T-helper 1 cell treated with Interleukin-12 subunit alpha and Interleukin-12 subunit beta and Interleukin-4 antibody, amounts not matched to agents 30 μg/mL and 1 μg/mL, for 36 hours (primary cell): ENCODE data around the gene CDK14.
"Not testable (repeated sequence)": the region's sequence is repeated elsewhere in the genome, so short reads cannot be mapped to it uniquely, and the experiment has no call there.

Source experiments
- H3K27ac Mint-ChIP-seq: one replicate; pipeline ENCODE4 v1.8.0; 2021; ENCODE audit warnings: mild to moderate bottlenecking, mixed read lengths
- H3K27me3 Mint-ChIP-seq: one replicate; pipeline ENCODE4 v1.8.0; 2021; ENCODE audit warnings: low read depth, mixed read lengths
- H3K36me3 Mint-ChIP-seq: one replicate; pipeline ENCODE4 v1.8.0; 2021; ENCODE audit warnings: low read depth, mixed read lengths
- H3K4me1 Mint-ChIP-seq: one replicate; pipeline ENCODE4 v1.8.0; 2021; ENCODE audit warnings: low read depth, mixed read lengths
- H3K4me3 Mint-ChIP-seq: one replicate; pipeline ENCODE4 v1.8.0; 2021; ENCODE audit warnings: mild to moderate bottlenecking, moderate library complexity, mixed read lengths
- H3K9me3 Mint-ChIP-seq: one replicate; pipeline ENCODE4 v1.8.0; 2021; ENCODE audit warnings: mixed read lengths

CDK14 gene

DNA sequence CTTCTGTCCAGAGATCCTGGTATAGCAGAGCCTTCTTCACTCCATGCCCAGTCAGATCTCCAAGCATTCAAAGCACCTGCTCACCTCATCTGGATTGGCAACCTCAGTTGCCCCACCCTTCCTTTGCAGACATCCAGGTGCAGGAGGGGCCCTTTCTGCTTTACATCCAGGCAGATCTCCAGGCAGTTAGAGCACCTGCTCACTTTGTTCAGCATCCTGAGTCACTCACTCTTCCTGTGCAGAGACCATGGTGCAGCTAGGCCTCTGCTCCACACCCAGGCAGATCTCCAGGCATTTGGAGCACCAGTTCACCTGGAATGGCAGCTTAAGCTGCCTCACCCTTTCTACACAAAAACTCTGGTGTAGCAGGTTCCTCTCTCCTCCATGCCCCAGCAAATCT lies 153.1 kb downstream of the CDK14 start:
- Mint-ChIP-seq H3K27ac (no peak overlapping the region), H3K4me1 (no peaks in the 10 kb centered on the region)

DNA sequence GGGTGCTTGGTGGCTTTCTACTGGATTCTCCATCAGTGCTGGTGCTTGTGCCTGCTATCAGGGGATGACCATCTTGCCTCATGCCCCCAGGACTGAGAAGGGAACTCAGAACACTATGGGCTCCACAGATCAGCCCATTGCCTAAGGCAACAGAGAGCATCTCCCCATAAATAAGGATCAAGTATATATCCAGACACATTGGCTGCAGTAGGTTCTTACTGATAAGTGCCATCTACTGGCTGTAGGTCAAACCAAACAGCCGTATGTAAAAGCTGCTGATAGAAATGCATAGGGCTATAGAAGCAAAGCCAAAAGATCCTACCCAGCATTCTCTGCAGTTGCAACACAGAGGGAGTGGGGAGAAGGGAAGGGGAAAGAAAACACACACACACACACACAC lies 153.7 kb downstream of the CDK14 start:
- Mint-ChIP-seq H3K27me3 (peaks cover 8% of the 10 kb centered on the region), H3K9me3 (no peaks in the 10 kb centered on the region), H3K4me1 (no peaks in the 10 kb centered on the region), H3K4me3 (no peak overlapping the region), H3K36me3 (no peaks in the 10 kb centered on the region), H3K27ac (no peak overlapping the region)

More for the DNA sequence above, 153.1 kb downstream of the CDK14 start:
- Mint-ChIP-seq H3K4me3 (no peak overlapping the region), H3K27me3 (peaks cover 6% of the 10 kb centered on the region), H3K9me3 (no peaks in the 10 kb centered on the region), H3K36me3 (no peaks in the 10 kb centered on the region)

DNA sequence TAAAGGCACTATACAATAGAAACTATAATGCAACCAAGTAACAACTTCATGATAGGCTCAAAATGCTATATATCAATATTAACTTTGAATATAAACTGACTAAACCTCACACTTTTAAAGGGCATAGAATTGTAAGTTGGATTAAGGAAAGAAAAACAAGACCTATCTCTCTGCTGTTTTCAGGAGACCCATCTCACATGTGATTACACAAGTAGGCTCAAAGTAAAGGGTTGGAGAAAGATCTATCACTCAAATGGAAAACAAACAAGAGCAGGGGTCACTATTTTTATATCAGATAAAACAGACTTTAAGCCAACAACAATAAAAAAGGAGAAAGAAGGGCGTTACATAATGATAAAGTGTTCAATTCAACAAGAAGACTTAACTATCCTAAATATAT lies 155.5 kb downstream of the CDK14 start:
- Mint-ChIP-seq H3K27me3 (peaks cover 8% of the 10 kb centered on the region), H3K9me3 (no peaks in the 10 kb centered on the region), H3K27ac (no peak overlapping the region), H3K4me1 (no peaks in the 10 kb centered on the region), H3K36me3 (no peaks in the 10 kb centered on the region), H3K4me3 (no peak overlapping the region)

DNA sequence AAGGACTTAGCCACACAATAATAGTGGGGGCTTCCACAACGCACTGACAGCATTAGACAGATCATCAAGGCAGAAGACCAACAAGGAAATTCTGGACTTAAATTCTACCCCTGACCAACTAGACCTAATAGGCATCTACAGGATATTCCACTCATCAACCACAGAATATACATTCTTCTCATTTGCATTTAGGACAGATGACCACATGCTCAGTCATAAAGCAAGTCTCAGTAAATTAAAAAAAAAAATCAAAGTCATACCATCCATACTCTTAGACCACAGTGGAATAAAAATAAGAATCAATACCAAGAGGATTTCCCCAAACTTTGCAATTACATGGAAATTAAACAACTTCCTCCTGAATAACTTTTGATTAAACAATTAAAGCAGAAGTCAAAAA lies 155.9 kb downstream of the CDK14 start:
- Mint-ChIP-seq H3K27me3 (peaks cover 8% of the 10 kb centered on the region), H3K27ac (no peak overlapping the region), H3K4me3 (no peak overlapping the region), H3K9me3 (no peaks in the 10 kb centered on the region), H3K4me1 (no peaks in the 10 kb centered on the region), H3K36me3 (no peaks in the 10 kb centered on the region)

DNA sequence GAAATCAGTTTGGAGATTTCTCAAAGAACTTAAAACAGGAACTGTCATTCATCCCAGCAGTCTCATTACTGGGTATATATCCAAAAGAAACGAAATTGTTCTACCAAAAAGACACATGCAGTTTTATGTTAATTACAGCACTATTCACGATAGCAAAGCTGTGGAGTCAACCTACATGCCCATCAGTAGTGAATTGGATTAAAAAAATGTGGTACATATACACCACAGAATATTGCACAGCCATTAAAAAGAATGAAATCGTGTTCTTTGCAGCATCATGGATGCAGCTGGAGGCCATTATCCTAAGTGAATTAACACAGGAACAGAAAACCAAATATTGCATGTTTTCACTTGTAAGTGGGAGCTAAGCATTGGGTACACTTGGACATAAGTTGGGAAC lies 158.9 kb downstream of the CDK14 start:
- Mint-ChIP-seq H3K27ac (no peak overlapping the region), H3K4me1 (no peaks in the 10 kb centered on the region), H3K27me3 (peaks cover 8% of the 10 kb centered on the region), H3K36me3 (no peaks in the 10 kb centered on the region), H3K4me3 (no peak overlapping the region), H3K9me3 (no peaks in the 10 kb centered on the region)

DNA sequence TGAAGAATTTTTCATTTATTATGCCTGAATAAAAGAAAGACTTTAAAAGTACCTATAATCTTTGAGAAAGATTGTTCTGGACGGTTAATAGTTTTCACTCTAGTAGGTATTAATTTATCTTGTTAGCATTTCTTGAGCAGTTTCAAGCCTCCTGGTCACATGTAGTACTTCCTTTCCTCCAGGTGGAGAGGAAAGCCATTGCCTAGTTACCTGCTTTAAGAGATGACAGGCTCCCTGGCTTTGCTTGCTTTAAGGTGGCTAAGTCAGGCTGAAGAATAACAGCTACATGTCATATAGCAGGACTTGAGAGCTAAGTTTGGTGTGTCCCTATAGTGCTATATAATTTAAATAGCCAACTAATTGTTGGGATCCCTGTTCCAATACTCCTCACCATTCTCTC lies 160.2 kb downstream of the CDK14 start:
- H3K36me3 Mint-ChIP-seq: no peaks in the 10 kb centered on the region
- no peaks in the 10 kb centered on the region for H3K9me3 Mint-ChIP-seq
- H3K27ac Mint-ChIP-seq: no peak overlapping the region
- no peak overlapping the region for H3K4me3 Mint-ChIP-seq
- peaks cover 8% of the 10 kb centered on the region for H3K27me3 Mint-ChIP-seq
- H3K4me1 Mint-ChIP-seq: no peaks in the 10 kb centered on the region

DNA sequence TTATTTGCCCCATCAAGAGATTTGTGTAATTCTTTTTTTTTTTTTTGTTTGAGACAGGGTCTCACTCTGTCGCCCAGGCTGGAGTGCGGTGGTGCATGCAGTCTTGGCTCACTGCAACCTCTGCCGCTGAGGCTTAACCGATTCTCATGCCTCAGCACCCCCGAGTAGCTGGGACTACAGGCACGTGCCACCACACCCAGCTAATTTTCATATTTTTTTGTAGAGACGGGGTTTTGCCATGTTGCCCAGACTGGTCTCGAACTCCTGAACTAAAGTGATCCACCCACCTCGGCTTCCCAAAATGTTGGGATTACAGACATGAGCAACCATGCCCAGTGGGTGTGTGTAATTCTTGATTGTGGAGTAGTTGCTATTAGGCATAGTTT lies 161.4 kb downstream of the CDK14 start:
- not testable (repeated sequence) for H3K9me3 Mint-ChIP-seq, H3K4me1 Mint-ChIP-seq, H3K27me3 Mint-ChIP-seq, H3K27ac Mint-ChIP-seq, H3K36me3 Mint-ChIP-seq, H3K4me3 Mint-ChIP-seq

DNA sequence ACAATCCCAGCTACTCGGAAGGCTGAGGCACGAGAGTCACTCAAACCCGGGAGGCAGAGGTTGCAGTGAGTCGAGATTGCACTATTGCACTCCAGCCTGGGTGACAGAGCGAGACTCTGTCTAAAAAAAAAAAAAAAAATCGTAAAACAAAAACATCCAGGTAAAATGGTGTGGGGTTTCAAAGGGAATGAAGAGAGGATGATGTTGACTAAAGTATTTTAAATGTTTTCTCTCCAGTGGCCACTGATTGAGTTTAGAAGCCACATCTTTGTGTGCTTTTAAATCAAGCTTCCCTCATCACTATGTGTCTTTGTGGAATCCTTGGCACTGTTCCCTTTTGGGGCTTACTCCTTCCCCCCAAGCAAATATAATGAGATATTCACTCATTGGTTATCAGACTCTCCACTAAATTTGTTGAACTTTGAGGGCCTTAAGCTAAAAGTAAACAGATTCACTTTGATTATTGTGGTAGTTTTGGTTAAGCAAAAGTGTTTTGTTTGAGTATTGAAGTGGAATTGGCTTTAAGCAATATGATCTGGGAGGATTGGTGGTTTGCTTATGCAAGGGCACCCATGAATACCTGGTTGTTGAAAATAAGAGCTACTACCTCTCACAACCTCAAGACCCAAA lies 162.9 kb downstream of the CDK14 start:
- H3K36me3 Mint-ChIP-seq: no peaks in the 10 kb centered on the region
- H3K9me3 Mint-ChIP-seq: no peaks in the 10 kb centered on the region
- H3K4me1 Mint-ChIP-seq: no peaks in the 10 kb centered on the region
- no peak overlapping the region for H3K27ac Mint-ChIP-seq
- peaks cover 5% of the 10 kb centered on the region for H3K27me3 Mint-ChIP-seq
- H3K4me3 Mint-ChIP-seq: no peak overlapping the region

DNA sequence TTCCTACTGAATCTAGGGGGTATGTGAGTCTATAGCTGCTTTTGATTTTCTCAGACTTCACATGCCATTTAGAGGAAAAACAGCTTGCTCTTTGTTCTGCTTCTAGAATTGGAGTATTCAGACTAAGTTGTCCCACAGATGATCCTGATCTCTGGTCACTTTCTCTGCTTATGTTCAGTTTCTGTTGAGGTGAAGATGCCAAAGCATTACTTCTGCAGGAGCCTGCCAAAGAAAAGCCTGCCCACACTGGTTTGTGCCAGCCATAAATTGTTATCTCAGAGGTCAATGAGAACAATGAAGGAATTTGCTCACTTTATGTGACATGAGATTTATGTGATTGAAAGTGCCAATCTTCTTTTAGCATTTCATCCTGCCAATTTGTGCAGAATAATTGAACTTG lies 163.6 kb downstream of the CDK14 start:
- H3K4me3 Mint-ChIP-seq: no peak overlapping the region

DNA sequence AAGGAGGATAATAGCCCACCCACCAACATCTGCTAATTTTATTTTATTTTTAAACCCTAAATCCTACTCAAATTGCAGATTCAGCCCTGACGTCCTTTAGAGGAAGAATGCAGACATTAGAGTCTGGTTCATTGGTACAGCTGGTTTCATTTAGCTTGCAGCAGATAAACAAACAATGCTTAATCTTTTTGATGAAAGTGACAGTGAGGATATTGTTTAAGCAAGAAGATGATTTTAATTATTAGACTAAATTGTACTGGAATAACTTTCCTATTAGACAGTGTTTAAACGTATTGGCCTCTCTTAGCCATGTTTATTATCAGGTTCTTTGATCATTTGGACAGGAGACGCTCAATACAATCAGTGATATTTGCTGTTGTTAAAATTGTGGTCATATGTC lies 164.8 kb downstream of the CDK14 start:
- Mint-ChIP-seq H3K4me3 (no peak overlapping the region), H3K36me3 (no peaks in the 10 kb centered on the region), H3K4me1 (no peaks in the 10 kb centered on the region), H3K27ac (no peak overlapping the region), H3K27me3 (no peaks in the 10 kb centered on the region), H3K9me3 (no peaks in the 10 kb centered on the region)

More for the DNA sequence above, 163.6 kb downstream of the CDK14 start:
- no peak overlapping the region for H3K27ac Mint-ChIP-seq
- no peaks in the 10 kb centered on the region for H3K4me1 Mint-ChIP-seq
- H3K9me3 Mint-ChIP-seq: no peaks in the 10 kb centered on the region
- no peaks in the 10 kb centered on the region for H3K36me3 Mint-ChIP-seq
- no peaks in the 10 kb centered on the region for H3K27me3 Mint-ChIP-seq

DNA sequence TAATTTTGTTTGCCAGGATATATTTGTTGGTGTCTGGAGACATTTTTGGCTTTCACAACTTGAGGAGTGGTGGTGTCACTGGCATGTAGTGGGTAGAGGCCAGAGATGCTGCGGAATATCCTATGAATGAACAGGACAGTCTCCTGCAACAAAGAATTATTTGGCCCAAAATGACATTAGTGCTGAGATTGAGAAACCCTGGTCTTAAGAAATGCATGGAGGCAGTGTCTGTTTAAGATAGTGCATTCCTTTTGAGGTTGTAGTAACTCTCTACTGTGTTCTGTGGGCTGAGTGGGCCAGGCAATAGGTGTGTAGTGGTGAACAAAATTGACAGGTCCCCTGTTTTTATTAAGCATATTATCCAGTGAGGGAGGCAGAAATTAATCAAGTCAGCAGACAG lies 165.5 kb downstream of the CDK14 start:
- Mint-ChIP-seq H3K9me3 (no peaks in the 10 kb centered on the region), H3K27ac (no peak overlapping the region), H3K4me3 (no peak overlapping the region), H3K27me3 (no peaks in the 10 kb centered on the region), H3K36me3 (no peaks in the 10 kb centered on the region), H3K4me1 (no peaks in the 10 kb centered on the region)

DNA sequence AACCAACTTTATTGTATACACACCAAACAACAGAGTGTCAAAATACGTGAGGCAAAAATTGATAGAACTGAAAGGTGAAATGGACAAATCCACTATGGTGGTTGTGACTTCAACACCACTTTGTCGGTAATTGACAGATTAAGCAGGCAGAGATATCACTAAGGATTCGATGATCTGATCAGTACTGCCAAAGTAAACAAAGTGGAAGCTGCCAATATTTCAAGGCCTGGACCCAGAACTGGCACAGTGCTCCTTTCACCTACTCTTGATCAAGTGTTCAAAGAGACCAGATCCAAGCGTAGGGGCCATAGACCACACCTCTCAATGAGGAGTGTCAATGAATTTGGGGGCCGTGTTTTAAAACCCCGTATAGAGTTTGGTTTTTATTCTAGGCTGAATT lies 167.0 kb downstream of the CDK14 start:
- H3K4me1 Mint-ChIP-seq: no peaks in the 10 kb centered on the region
- H3K27ac Mint-ChIP-seq: no peak overlapping the region
- H3K36me3 Mint-ChIP-seq: no peaks in the 10 kb centered on the region
- no peaks in the 10 kb centered on the region for H3K27me3 Mint-ChIP-seq
- no peak overlapping the region for H3K4me3 Mint-ChIP-seq
- no peaks in the 10 kb centered on the region for H3K9me3 Mint-ChIP-seq

DNA sequence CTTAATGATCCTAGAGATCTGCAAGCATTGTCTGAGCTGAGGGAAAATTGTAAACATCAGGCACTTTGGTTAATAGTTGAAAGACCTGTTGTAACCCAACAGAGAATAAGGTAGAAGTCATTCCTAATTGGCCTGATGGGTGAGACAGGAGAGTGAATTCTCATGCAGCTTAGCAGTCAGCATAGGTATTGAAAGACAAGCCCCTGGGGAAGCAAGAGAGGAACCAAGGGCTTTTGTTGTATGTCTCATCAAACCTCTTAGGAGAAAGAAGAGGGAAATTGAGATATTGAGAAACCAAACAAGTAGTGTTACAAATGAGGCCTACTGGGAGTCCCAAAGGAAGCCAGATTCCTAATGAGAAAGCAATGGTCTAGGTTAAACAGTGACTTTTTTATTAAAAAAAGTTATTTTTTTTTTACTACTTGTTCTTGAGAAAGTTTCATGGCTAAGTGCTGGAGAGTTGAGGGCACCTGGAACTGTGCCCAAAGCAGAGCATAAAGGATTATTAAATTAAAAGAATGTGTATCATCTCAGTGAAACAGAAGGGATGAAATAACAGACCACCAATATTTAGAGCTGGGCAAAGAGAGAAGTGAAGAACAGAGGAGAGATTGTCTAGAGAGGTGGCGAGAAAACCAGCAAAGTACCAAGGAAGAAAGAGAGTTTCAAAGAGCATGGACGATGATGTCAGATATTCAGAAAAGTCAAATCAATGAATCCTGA lies 168.9 kb downstream of the CDK14 start:
- Mint-ChIP-seq H3K4me1 (no peaks in the 10 kb centered on the region), H3K36me3 (no peaks in the 10 kb centered on the region), H3K27me3 (no peaks in the 10 kb centered on the region), H3K9me3 (no peaks in the 10 kb centered on the region), H3K27ac (no peak overlapping the region), H3K4me3 (no peak overlapping the region)

DNA sequence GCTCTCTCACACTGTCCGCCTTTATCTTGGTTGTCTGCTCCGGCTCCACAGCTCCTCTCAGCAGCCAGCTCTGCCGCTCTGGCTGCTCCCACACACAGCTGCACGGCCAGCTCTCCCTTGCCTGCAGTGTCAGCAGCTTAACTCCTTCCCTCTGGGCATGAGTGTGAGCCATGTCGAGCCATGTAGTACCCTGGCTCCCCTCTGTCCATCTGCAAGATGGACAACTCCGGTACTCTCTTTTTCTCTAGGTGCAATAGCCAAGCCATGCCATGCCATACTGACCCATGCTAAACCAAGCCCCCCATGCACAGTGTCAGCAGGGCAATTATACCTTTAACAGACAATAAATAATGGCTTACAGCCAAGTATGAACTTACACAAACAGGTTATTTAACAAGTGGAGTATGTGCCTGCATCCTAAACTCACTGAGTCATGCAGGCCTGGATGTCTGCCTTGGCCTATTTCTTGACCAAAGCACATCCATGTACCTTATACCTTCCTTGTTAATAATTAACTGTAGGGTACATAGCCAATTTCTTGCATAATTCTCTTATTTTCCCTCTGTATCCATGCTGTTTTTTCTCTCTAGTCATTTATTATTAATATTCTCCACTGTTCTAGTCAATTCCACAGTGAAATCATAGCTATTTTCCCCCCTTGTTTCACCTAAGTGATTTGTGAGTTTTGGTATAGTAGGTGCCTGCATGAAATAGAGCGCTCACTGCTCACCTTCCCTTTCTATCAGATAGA lies 170.9 kb downstream of the CDK14 start:
- H3K4me3 Mint-ChIP-seq: no peak overlapping the region

DNA sequence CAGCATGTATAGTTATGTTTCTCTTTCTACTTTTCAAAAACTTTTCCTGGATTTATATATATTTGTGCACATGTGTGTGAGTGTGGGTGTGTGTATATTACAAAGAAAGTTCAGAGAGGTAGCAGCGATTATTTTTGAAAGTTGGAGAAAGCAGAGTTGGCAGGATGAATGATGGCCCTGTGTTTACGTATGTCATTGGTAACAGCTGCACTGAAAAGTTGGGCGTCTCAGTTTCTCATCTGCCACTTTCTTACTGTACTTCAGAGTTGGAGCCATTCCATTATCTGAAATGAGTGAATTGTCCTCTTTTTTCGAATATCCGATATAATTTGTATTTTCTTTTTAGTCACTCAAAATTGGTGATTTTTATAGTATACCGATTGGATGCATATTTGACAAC lies 172.2 kb downstream of the CDK14 start:
- no peaks in the 10 kb centered on the region for H3K4me1 Mint-ChIP-seq
- H3K27ac Mint-ChIP-seq: no peak overlapping the region
- peaks cover 3% of the 10 kb centered on the region for H3K9me3 Mint-ChIP-seq
- no peaks in the 10 kb centered on the region for H3K36me3 Mint-ChIP-seq
- H3K4me3 Mint-ChIP-seq: no peak overlapping the region
- no peaks in the 10 kb centered on the region for H3K27me3 Mint-ChIP-seq

More for the DNA sequence above, 170.9 kb downstream of the CDK14 start:
- no peak overlapping the region for H3K27ac Mint-ChIP-seq
- no peaks in the 10 kb centered on the region for H3K4me1 Mint-ChIP-seq
- no peaks in the 10 kb centered on the region for H3K9me3 Mint-ChIP-seq
- no peaks in the 10 kb centered on the region for H3K27me3 Mint-ChIP-seq
- H3K36me3 Mint-ChIP-seq: no peaks in the 10 kb centered on the region
